PC-3 (cell line): ENCODE data around the gene TNFSF8. TPM values are rescaled to one million over a fixed set of nuclear protein-coding genes. Genes with fewer than 3 reads are reported as not detected.

Source experiments
- ATAC-seq: fragments of 200-7000 bp; cut with Tn5 transposase; 2 replicates; pipeline ENCODE4 v1.9.1; 2020; ENCODE audit warnings: mild to moderate bottlenecking, moderate library complexity
- BruUV-seq: library from RNA; stranded (reverse); fragments of 400-500 nt; replicated peaks from 2 replicates; lab custom pipeline; 2021; lab: Mats Ljungman, UMichigan
- CTCF ChIA-PET: fragments of 300-600 bp; sonication (Branson Sonifier 250); formaldehyde crosslinking; loops from one replicate; lab custom pipeline; 2022; ENCODE audit warnings: antibody characterized with exemption; lab: Charles Lee
- POLR2A ChIA-PET: fragments of 300-600 bp; sonication (Branson Sonifier 250); formaldehyde crosslinking; loops from one replicate; lab custom pipeline; 2022; ENCODE audit warnings: antibody characterized with exemption; ENCODE audit not compliant: unreplicated experiment; lab: Charles Lee
- DNase-seq: peaks from one replicate; pipeline ENCODE4 v3.0.0-alpha.2; 2015
- H2AFZ ChIP-seq: fragments of 300-600 bp; sonication (generic); 2 replicates; pipeline ENCODE4 v1.6.0; 2016; ENCODE audit warnings: antibody characterized with exemption, low read length
- H3F3A ChIP-seq: fragments of 300-600 bp; sonication (generic); one replicate; pipeline ENCODE4 v1.6.0; 2017; ENCODE audit warnings: antibody characterized with exemption, low read length, control low read depth, mild to moderate bottlenecking; ENCODE audit not compliant: unreplicated experiment
- H3K27ac ChIP-seq: fragments of 300-600 bp; sonication (generic); 2 replicates; pipeline ENCODE4 v1.5.1; 2016; ENCODE audit warnings: mild to moderate bottlenecking, low read length
- H3K27me3 ChIP-seq: fragments of 300-600 bp; sonication (generic); 2 replicates; pipeline ENCODE4 v1.6.1; 2016; ENCODE audit warnings: low read length, mixed read lengths
- H3K36me3 ChIP-seq: fragments of 300-600 bp; sonication (generic); 2 replicates; pipeline ENCODE4 v1.6.1; 2016; ENCODE audit warnings: low read depth, mixed run types, low read length, mixed read lengths
- H3K4me1 ChIP-seq: fragments of 300-600 bp; sonication (generic); 2 replicates; pipeline ENCODE4 v1.5.1; 2016; ENCODE audit warnings: low read length; ENCODE audit not compliant: insufficient read depth
- H3K4me2 ChIP-seq: fragments of 300-600 bp; sonication (generic); 2 replicates; pipeline ENCODE4 v1.6.0; 2016; ENCODE audit warnings: low read length
- H3K4me3 ChIP-seq: fragments of 300-600 bp; sonication (generic); 2 replicates; pipeline ENCODE4 v1.5.1; 2016; ENCODE audit warnings: mild to moderate bottlenecking, low read length, mixed read lengths
- H3K79me2 ChIP-seq: fragments of 300-600 bp; sonication (generic); 2 replicates; pipeline ENCODE4 v1.6.1; 2017; ENCODE audit warnings: low read length, mixed read lengths
- H3K9ac ChIP-seq: fragments of 300-600 bp; sonication (generic); 2 replicates; pipeline ENCODE4 v1.6.0; 2016; ENCODE audit warnings: mild to moderate bottlenecking, low read length
- H3K9me2 ChIP-seq: fragments of 300-600 bp; sonication (generic); replicated peaks from 2 replicates; pipeline ENCODE4 v1.6.1; 2016; ENCODE audit warnings: mixed run types, low read length, mixed read lengths
- H3K9me3 ChIP-seq: fragments of 300-600 bp; sonication (generic); 2 replicates; pipeline ENCODE4 v1.6.1; 2016; ENCODE audit warnings: low read length, mixed read lengths
- H4K20me1 ChIP-seq: fragments of 300-600 bp; sonication (generic); 2 replicates; pipeline ENCODE4 v1.6.1; 2016; ENCODE audit warnings: low read length, mixed read lengths
- CTCF ChIP-seq: fragments of 300-600 bp; sonication (generic); conservative IDR thresholded peaks from 2 replicates; pipeline ENCODE4 v1.5.1; 2017; ENCODE audit warnings: antibody characterized with exemption, low read depth, mild to moderate bottlenecking, low read length
- EZH2 ChIP-seq: fragments of 300-600 bp; sonication (generic); IDR thresholded peaks from one replicate; pipeline ENCODE4 v1.6.1; 2017; ENCODE audit warnings: antibody characterized with exemption, mild to moderate bottlenecking, low read length; ENCODE audit not compliant: unreplicated experiment
- EZH2phosphoT487 ChIP-seq: fragments of 300-600 bp; sonication (generic); IDR thresholded peaks from 2 replicates; pipeline ENCODE4 v1.6.1; 2018; ENCODE audit warnings: mild to moderate bottlenecking, antibody characterized with exemption, low read length, borderline replicate concordance
- intact Hi-C: fragments of 100-400 bp; cut with micrococcal nuclease; formaldehyde crosslinking; loops from 2 replicates; pipeline ENCODE4 v1.9.0; 2023
- total RNA-seq: library from RNA; depleted of rRNA; stranded (reverse); fragments of >200 nt; gene quantifications from 2 replicates; pipeline ENCODE4 v1.2.3, GENCODE V29; 2014

Gene TNFSF8
- total RNA-seq, 1 experiment from 2014 or later: not detected

GRCh38 chr9:114911167-114911821, 19.1 kb downstream of the TNFSF8 start:
- POLR2A ChIA-PET: no interaction called here
- H3K27ac ChIP-seq: peak overlapping the region; percentile 12
- CTCF ChIA-PET: no interaction called here
- H3K9me3 ChIP-seq: no peaks in the 10 kb centered on the region
- TF ChIP-seq EZH2phosphoT487 (no peak), CTCF (peak; percentile 83)
- peak; percentile 74 for DNase-seq
- 0 out of 2 replicates have a peak, but pooled peaks have one; percentile 9 for ATAC-seq
- peaks cover 35% of the 10 kb centered on the region for H3K4me1 ChIP-seq
- peak overlapping the region; percentile 22; the same call in 1 of the 2 replicates for H3K9ac ChIP-seq
- no peaks in the 10 kb centered on the region for H3K9me2 ChIP-seq
- H2AFZ ChIP-seq: no peak overlapping the region
- H3K36me3 ChIP-seq: no peaks in the 10 kb centered on the region
- no TSS peak for BruUV-seq
- no peak overlapping the region for H3K4me3 ChIP-seq
- no peaks in the 10 kb centered on the region for H3K27me3 ChIP-seq
- H3K4me2 ChIP-seq: no peak overlapping the region
- H4K20me1 ChIP-seq: no peaks in the 10 kb centered on the region
- no peaks in the 10 kb centered on the region for H3F3A ChIP-seq
- H3K79me2 ChIP-seq: no peaks in the 10 kb centered on the region
- intact Hi-C loops: loop anchor here (1.0 kb wide), 1 partner anchor 103 kb away; no protein-coding TSS in a partner anchor

- no peak for TF ChIP-seq EZH2phosphoT487
- TF ChIP-seq EZH2: no peak
- no peak for TF ChIP-seq CTCF
- no peaks in the 10 kb centered on the region for H3F3A ChIP-seq
- ChIA-PET POLR2A (no interaction called here), CTCF (no interaction called here)
- peak overlapping the region; percentile 12 for H3K27ac ChIP-seq
- H3K4me1 ChIP-seq: peaks cover 35% of the 10 kb centered on the region
- H3K4me3 ChIP-seq: no peak overlapping the region
- H3K9me2 ChIP-seq: no peaks in the 10 kb centered on the region
- no peak for ATAC-seq
- no peaks in the 10 kb centered on the region for H3K9me3 ChIP-seq
- no TSS peak for BruUV-seq
- H3K9ac ChIP-seq: no peak overlapping the region; the same call in 1 of the 2 replicates
- no peak overlapping the region for H3K4me2 ChIP-seq
- no peaks in the 10 kb centered on the region for H3K36me3 ChIP-seq
- H2AFZ ChIP-seq: no peak overlapping the region
- DNase-seq: no peak
- no peaks in the 10 kb centered on the region for H4K20me1 ChIP-seq
- H3K79me2 ChIP-seq: no peaks in the 10 kb centered on the region
- intact Hi-C loops: no loop called here
- H3K27me3 ChIP-seq: no peaks in the 10 kb centered on the region
These were observed 19.9 kb downstream of the TNFSF8 start for GRCh38 chr9:114910541-114910940.

GRCh38 chr9:114909661-114910060, 20.7 kb downstream of the TNFSF8 start:
- Histone ChIP-seq H3K9me2 (no peaks in the 10 kb centered on the region), H3K4me2 (no peak overlapping the region), H3K27ac (no peak overlapping the region), H3F3A (no peaks in the 10 kb centered on the region), H4K20me1 (no peaks in the 10 kb centered on the region), H3K9ac (no peak overlapping the region), H3K79me2 (no peaks in the 10 kb centered on the region), H3K27me3 (no peaks in the 10 kb centered on the region), H2AFZ (no peak overlapping the region), H3K4me1 (peaks cover 35% of the 10 kb centered on the region), H3K9me3 (no peaks in the 10 kb centered on the region), H3K4me3 (no peak overlapping the region), H3K36me3 (no peaks in the 10 kb centered on the region)
- TF ChIP-seq EZH2: no peak
- TF ChIP-seq EZH2phosphoT487: no peak
- TF ChIP-seq CTCF: no peak
- no TSS peak for BruUV-seq
- DNase-seq (no peak), ATAC-seq (no peak)
- intact Hi-C loops: loop anchor here (2.0 kb wide), 1 partner anchor 57 kb away; no protein-coding TSS in a partner anchor
- ChIA-PET CTCF (no interaction called here), POLR2A (no interaction called here)
